ENCODE measurements around the gene UBTD2.
A peak's percentile ranks its signal among the peaks of the same experiment; 100 is the strongest.

Gene UBTD2

GRCh38 chr5:172188893-172189692 is 94.5 kb downstream of the UBTD2 start:
- no peak for DNase-seq

- peak; percentile 72 for DNase-seq
These were observed 95.3 kb downstream of the UBTD2 start, which contains the start of gene STK10 for GRCh38 chr5:172188033-172188892. Gene STK10 (minus strand): TSS chr5:172188224. CDS start chr5:172188042, 182 bp downstream.

- peak; percentile 21 for DNase-seq
These were observed 96.2 kb downstream of the UBTD2 start for GRCh38 chr5:172187118-172188032.

- no peak for DNase-seq
These were observed 97.4 kb downstream of the UBTD2 start for GRCh38 chr5:172186114-172186695.

GRCh38 chr5:172185096-172185461 is 98.5 kb downstream of the UBTD2 start:
- no peak for DNase-seq

GRCh38 chr5:172183881-172184280 is 99.7 kb downstream of the UBTD2 start:
- DNase-seq: no peak

GRCh38 chr5:172182291-172182690 is 101.3 kb downstream of the UBTD2 start:
- no peak for DNase-seq

- DNase-seq: no peak
These were observed 102.6 kb downstream of the UBTD2 start for GRCh38 chr5:172180936-172181335.

- no peak for DNase-seq
These were observed 104.3 kb downstream of the UBTD2 start for GRCh38 chr5:172178991-172179989.

GRCh38 chr5:172178301-172178987 is 105.1 kb downstream of the UBTD2 start:
- no peak for DNase-seq

GRCh38 chr5:172177176-172177575 is 106.4 kb downstream of the UBTD2 start:
- DNase-seq: no peak

- no peak for DNase-seq
These were observed 108.3 kb downstream of the UBTD2 start for GRCh38 chr5:172175263-172175719.

- DNase-seq: no peak
These were observed 109.9 kb downstream of the UBTD2 start for GRCh38 chr5:172173564-172174153.

GRCh38 chr5:172172912-172173563 is 110.5 kb downstream of the UBTD2 start:
- no peak for DNase-seq

GRCh38 chr5:172171118-172171517 is 112.4 kb downstream of the UBTD2 start:
- DNase-seq: no peak

- no peak for DNase-seq
These were observed 113.3 kb downstream of the UBTD2 start for GRCh38 chr5:172170251-172170701.

GRCh38 chr5:172169216-172169615 is 114.3 kb downstream of the UBTD2 start:
- DNase-seq: no peak

- no peak for DNase-seq
These were observed 115.3 kb downstream of the UBTD2 start for GRCh38 chr5:172168311-172168710.

- no peak for DNase-seq
These were observed 115.7 kb downstream of the UBTD2 start for GRCh38 chr5:172167895-172168294.
